ENCODE measurements around the gene CLDND2. TPM values are rescaled to one million over a fixed set of nuclear protein-coding genes. Genes with fewer than 3 reads are reported as not detected.
A peak's percentile ranks its signal among the peaks of the same experiment; 100 is the strongest.

CLDND2 gene
- total RNA-seq, 1 experiment from 2014 or later: 0.95 TPM

DNA sequence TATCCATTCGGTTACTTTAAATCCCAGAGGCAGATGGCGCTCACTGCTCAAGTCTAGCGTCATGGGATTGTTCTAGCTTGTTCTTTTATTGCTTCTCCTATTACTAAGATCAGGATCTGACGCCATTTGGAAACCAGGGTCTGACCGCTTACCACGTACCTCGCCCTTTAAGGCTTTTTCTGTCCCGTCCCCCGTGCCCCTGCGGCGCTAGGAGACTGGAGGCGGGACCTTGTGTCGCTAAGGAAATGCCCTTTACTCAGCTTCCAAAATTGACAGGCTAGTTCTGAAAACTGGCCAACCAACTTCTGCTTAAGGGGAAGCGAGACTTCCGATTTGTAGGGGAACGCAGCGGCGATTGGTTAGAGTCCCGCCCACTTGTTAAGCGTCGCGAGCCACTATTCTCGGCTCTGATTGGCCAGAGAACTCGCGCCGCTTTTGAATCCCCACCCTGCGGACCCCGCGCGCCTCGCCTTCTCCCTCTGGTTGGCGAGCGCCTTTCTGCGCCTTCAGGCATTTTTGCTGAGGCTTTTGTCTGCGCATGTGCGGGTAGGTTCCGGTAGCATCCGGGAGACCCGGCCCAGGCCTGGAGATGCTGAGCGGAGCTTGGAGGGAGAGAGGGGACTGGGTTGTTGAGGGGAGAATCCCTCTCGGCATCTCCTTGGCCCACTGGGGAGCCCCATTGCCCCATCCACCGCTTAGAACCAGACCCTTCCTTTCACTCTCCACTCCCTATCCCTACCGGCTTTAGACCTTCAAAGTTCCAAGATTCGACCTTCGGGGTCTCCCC is 25.4 kb upstream of the CLDND2 start:
- in situ Hi-C loops (cut with HindIII; ENCODE audit: low pct_unique_long_range_greater_than_20kb, low sequenced_read_pairs): no loop called here
- POLR2A ChIA-PET: no interaction called here
- CTCF ChIA-PET: no interaction called here

DNA sequence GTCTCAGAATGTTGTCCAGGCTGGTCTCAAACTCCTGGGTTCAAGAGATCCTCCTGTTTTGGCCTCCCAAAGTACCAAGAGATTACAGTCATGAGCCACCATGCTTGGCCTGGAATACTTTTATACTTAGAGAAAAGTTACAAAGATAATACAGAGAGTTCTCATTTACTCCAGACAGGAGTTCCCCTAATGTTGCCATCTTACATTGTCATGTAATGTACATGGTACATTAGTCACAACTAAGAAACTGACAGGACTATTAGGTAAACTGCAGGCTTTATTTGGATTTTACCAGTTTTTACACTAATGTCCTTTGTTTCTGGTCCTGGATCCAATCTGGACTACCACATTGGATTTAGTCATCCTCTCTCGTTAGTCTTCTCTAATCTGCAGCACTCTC is 23.9 kb upstream of the CLDND2 start:
- ChIA-PET CTCF (no interaction called here), POLR2A (no interaction called here)
- no peak for ATAC-seq
- in situ Hi-C loops (cut with HindIII; ENCODE audit: low pct_unique_long_range_greater_than_20kb, low sequenced_read_pairs) (no loop called here), intact Hi-C loops (cut with micrococcal nuclease; ENCODE audit: unreplicated experiment) (no loop called here)
- BruUV-seq (replicated peaks): no TSS peak
- peaks cover 3% of the 10 kb centered on the region for H3K4me1 ChIP-seq (ENCODE audit: control insufficient read depth, insufficient read depth, low read length)
- no peak overlapping the region for H3K27ac ChIP-seq (ENCODE audit: low read length)
- H3K9me3 ChIP-seq (ENCODE audit: control insufficient read depth, insufficient read depth, low read depth, low read length): no peaks in the 10 kb centered on the region
- no peak overlapping the region for H3K4me3 ChIP-seq (ENCODE audit: low read depth in 2 of 2, low read length in 2 of 2)
- no peaks in the 10 kb centered on the region for H3K27me3 ChIP-seq (ENCODE audit: control insufficient read depth, insufficient read depth, low read length)
- no peak for TF ChIP-seq TCF7L2 (IDR thresholded peaks at IDR 0.05; ENCODE audit: low read depth, low read length)
- TF ChIP-seq, protein P1, sequence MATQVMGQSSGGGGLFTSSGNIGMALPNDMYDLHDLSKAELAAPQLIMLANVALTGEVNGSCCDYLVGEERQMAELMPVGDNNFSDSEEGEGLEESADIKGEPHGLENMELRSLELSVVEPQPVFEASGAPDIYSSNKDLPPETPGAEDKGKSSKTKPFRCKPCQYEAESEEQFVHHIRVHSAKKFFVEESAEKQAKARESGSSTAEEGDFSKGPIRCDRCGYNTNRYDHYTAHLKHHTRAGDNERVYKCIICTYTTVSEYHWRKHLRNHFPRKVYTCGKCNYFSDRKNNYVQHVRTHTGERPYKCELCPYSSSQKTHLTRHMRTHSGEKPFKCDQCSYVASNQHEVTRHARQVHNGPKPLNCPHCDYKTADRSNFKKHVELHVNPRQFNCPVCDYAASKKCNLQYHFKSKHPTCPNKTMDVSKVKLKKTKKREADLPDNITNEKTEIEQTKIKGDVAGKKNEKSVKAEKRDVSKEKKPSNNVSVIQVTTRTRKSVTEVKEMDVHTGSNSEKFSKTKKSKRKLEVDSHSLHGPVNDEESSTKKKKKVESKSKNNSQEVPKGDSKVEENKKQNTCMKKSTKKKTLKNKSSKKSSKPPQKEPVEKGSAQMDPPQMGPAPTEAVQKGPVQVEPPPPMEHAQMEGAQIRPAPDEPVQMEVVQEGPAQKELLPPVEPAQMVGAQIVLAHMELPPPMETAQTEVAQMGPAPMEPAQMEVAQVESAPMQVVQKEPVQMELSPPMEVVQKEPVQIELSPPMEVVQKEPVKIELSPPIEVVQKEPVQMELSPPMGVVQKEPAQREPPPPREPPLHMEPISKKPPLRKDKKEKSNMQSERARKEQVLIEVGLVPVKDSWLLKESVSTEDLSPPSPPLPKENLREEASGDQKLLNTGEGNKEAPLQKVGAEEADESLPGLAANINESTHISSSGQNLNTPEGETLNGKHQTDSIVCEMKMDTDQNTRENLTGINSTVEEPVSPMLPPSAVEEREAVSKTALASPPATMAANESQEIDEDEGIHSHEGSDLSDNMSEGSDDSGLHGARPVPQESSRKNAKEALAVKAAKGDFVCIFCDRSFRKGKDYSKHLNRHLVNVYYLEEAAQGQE (IDR thresholded peaks at IDR 0.05; ENCODE audit: insufficient read depth in 1 of 2, low read depth in 2 of 2, low read length in 1 of 2): no peak
- TF ChIP-seq, protein P2, sequence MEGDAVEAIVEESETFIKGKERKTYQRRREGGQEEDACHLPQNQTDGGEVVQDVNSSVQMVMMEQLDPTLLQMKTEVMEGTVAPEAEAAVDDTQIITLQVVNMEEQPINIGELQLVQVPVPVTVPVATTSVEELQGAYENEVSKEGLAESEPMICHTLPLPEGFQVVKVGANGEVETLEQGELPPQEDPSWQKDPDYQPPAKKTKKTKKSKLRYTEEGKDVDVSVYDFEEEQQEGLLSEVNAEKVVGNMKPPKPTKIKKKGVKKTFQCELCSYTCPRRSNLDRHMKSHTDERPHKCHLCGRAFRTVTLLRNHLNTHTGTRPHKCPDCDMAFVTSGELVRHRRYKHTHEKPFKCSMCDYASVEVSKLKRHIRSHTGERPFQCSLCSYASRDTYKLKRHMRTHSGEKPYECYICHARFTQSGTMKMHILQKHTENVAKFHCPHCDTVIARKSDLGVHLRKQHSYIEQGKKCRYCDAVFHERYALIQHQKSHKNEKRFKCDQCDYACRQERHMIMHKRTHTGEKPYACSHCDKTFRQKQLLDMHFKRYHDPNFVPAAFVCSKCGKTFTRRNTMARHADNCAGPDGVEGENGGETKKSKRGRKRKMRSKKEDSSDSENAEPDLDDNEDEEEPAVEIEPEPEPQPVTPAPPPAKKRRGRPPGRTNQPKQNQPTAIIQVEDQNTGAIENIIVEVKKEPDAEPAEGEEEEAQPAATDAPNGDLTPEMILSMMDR (IDR thresholded peaks at IDR 0.05): no peak
- TF ChIP-seq SIN3A (IDR thresholded peaks at IDR 0.05; ENCODE audit: borderline replicate concordance, insufficient read depth, low read depth, low read length): no peak
- no peak for TF ChIP-seq POLR2AphosphoS5 (IDR thresholded peaks at IDR 0.05; ENCODE audit: low read depth, low read length)
- no peak for DNase-seq (ENCODE audit: low read depth, low spot score)
- no peaks in the 10 kb centered on the region for H3K36me3 ChIP-seq (ENCODE audit: control insufficient read depth, insufficient read depth, low read length)

More for the DNA sequence above, 25.4 kb upstream of the CLDND2 start:
- peak overlapping the region; percentile 95 for H3K27ac ChIP-seq (ENCODE audit: low read length)
- intact Hi-C loops (cut with micrococcal nuclease; ENCODE audit: unreplicated experiment): no loop called here
- BruUV-seq (replicated peaks): no TSS peak
- no peaks in the 10 kb centered on the region for H3K27me3 ChIP-seq (ENCODE audit: control insufficient read depth, insufficient read depth, low read length)
- peak; percentile 99 for ATAC-seq
- peak overlapping the region; percentile 55 to 74 for H3K4me3 ChIP-seq (ENCODE audit: low read depth in 2 of 2, low read length in 2 of 2)
- H3K4me1 ChIP-seq (ENCODE audit: control insufficient read depth, insufficient read depth, low read length): peaks cover 3% of the 10 kb centered on the region
- TF ChIP-seq TCF7L2 (IDR thresholded peaks at IDR 0.05; ENCODE audit: low read depth, low read length) (0 out of 2 replicates have a peak, but pooled peaks have one; percentile 3), SIN3A (IDR thresholded peaks at IDR 0.05; ENCODE audit: borderline replicate concordance, insufficient read depth, low read depth, low read length) (peak; percentile 49; the same call in 1 of the 2 replicates), POLR2AphosphoS5 (IDR thresholded peaks at IDR 0.05; ENCODE audit: low read depth, low read length) (peak; percentile 67)
- TF ChIP-seq, protein P1 (IDR thresholded peaks at IDR 0.05; ENCODE audit: insufficient read depth in 1 of 2, low read depth in 2 of 2, low read length in 1 of 2): no peak
- peak; percentile 86 for DNase-seq (ENCODE audit: low read depth, low spot score)
- H3K9me3 ChIP-seq (ENCODE audit: control insufficient read depth, insufficient read depth, low read depth, low read length): no peaks in the 10 kb centered on the region
- H3K36me3 ChIP-seq (ENCODE audit: control insufficient read depth, insufficient read depth, low read length): no peaks in the 10 kb centered on the region; the same call in 1 of the 2 replicates
